ENCODE measurements around the gene TNP1. TPM values are rescaled to one million over a fixed set of nuclear protein-coding genes. Genes with fewer than 3 reads are reported as not detected.

TNP1 gene
- total RNA-seq, 1 donor from 2014 or later, result not detected

- DNase-seq, result no peak
Measured at GRCh38 chr2:216872624-216873023, 12.8 kb upstream of the TNP1 start.

DNA sequence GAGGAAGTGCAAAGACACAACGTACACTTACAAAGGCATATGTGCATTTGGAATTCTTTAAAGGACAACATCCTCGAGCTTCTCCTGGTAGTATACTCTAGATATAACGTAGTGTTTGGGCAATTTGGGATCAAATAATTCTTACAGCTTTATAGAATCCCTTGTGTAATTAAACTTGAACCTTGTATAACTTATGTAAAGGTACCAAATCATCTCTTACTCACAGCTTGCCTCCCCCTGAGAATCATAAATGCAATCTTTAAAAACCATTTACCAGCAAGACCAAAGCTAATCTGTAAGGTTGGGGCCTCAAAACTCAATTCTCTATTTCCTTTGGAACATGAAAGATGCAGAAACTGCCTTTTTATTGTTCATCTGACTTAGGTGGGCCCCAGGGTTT lies 12.2 kb upstream of the TNP1 start:
- DNase-seq, result no peak

GRCh38 chr2:216871333-216871934 lies 11.6 kb upstream of the TNP1 start:
- DNase-seq, result no peak

GRCh38 chr2:216870508-216871332 lies 10.9 kb upstream of the TNP1 start:
- no peak for DNase-seq

GRCh38 chr2:216866515-216867095 lies 6.7 kb upstream of the TNP1 start:
- DNase-seq, result no peak

- DNase-seq, result no peak
Measured at GRCh38 chr2:216865658-216866057, 5.8 kb upstream of the TNP1 start.

GRCh38 chr2:216863946-216864345 lies 4.1 kb upstream of the TNP1 start:
- DNase-seq, result no peak

GRCh38 chr2:216862628-216863398 lies 2.9 kb upstream of the TNP1 start:
- no peak for DNase-seq

DNA sequence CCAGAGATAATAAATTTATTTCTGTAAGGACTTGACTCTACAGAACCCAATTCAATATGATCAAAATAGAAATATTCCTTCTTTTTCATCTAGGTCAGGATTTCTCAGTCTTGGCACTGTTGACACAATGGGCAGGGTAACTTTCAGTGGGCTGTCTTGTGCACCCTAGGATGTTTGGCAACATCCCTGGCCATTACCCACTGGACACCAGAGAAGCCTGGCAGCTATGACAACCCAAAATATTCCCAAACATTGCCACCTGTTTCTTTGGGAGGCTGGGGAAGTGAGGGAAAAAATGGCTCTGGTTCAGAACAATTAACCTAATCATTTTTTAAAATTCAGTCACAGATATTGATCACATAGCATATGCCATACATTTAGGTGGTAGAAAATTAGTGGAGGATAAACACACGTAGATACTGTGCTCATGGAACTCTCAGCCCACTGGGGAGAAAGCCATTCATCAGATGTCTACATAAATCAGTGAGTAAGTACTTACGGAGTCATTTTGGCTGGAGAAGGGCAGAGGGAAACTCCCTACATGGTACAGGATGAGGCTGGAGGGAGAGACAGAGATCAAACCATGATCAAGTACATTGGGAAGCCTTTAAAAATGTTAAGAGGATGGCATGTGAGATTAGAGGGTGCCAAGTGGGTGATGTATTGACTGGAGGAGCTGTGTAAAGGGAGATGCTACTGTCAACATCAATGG lies 718 bp upstream of the TNP1 start:
- DNase-seq, result no peak

DNA sequence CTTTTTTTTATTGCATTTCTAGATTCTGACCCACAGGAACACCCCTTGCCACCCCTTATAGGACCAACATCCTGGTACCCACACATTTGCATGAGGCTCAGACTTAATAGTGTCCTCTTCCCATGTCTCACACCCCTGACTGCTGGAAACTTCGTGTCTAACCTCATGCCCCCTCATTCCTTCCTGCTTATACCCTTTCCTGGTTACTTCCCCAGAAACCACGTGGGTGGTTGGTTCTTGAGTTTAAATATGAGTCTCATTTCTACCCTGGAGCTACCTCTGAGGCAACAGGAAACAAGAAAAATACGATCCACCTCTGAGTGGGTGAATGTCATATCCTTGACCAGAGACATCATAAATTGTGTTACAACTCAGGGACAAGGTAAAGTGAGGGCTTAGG lies 1.6 kb downstream of the TNP1 start:
- DNase-seq, result no peak

DNA sequence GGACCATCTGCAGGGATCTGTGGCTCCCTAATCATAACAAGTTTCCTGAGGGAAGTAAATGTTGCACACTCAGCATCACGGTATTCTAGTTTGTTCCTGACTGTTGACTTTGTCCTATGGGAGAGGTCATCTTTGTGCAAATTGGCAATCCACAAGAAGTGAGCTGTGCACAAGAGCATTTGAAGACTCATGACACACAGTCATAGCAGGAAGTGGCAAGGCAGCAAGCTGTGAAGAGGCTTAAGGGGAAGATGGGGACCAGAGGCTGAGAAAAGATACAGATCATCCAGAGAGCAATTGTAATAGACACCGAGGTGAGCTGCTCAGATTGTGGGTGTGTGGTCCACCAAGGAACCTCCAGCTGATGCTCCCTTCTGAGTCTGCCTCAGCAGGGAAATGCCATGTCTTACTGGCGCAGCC lies 2.7 kb downstream of the TNP1 start:
- no peak for DNase-seq

DNA sequence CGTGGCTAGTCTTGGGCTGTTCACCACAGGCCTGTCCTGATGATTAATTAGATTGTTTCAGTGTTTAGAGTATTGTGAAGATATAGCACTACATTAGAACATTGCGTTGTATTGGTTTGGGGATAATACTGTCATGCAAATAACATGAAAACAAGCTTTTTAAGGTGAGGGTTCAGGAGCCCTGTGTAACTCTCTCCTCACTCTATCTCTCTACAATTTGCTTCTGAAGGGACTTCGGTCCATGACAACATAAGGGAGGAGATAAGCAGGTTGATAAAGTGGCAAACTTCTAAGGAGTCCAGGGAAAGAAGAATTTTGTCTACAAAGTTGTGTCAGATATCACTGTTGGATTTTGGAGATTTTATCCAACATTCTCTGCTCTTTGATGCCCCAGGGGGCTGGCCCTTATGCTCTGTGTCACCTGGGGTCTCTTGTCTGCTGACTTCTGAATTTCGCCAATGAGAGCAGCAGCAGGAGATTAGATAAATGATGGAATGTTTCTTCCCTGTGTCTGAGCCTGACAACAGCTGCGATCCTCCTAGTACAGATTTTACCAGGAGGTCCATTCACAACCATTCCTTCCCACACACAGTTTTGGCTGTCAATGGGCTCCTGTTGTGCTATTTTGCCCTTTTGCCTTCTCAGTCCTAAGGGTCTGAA lies 3.3 kb downstream of the TNP1 start:
- no peak for DNase-seq

- no peak for DNase-seq
Measured at GRCh38 chr2:216855605-216856004, 4.3 kb downstream of the TNP1 start.

GRCh38 chr2:216855079-216855478 lies 4.8 kb downstream of the TNP1 start:
- no peak for DNase-seq

DNA sequence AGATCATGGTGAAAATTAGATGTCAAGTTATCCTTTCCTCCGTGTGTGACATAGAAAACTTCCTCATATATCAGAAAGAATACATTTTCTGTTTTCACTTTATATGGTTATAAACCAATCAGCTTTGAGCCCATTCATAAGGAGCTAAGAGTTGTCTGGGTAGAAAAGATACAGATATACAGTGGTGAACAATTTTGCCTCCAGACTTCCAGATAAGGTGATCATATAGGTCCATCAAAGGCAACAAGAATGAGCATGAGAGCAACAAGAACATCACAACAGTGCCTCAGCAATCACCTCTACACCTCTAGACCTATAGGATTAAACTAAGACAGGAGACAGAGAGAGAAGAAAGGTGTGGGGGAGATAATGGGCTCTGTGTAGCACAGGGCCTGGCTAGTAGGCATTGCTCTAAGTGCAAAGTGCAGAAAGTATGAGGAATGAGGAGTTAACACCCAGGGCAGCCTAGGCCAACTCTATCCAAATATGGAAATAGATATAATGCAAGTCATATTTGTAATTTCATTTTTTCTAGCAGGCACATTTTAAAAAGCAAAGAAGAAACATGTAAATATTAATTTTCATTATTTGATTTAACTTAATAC lies 8.3 kb downstream of the TNP1 start:
- DNase-seq, result no peak

- DNase-seq, result no peak
Measured at GRCh38 chr2:216850665-216851322, 9.1 kb downstream of the TNP1 start.

- DNase-seq, result no peak
Measured at GRCh38 chr2:216849987-216850386, 9.9 kb downstream of the TNP1 start.

GRCh38 chr2:216845426-216845825 lies 14.4 kb downstream of the TNP1 start:
- DNase-seq, result no peak

DNA sequence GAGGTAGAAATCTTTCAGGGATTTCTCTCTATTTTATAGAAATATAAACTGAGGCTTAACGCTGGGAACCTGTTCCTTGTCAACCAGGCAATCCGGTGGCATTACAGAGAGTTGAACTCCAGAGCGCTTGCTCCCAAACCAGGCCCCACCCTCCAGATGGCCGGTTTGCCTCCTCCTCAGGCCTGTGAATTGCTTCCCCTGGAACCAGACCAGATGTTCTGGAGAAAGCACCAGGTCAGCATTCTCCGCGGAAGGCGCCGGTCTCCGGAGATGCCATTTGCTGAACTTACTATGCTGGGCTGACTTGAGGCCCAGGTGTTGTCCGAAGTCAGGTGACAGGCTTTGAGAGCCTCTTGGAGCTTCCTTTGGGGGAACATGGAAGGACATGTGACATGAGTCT lies 17.2 kb downstream of the TNP1 start:
- no peak for DNase-seq

- no peak for DNase-seq
Measured at GRCh38 chr2:216839688-216840087, 20.2 kb downstream of the TNP1 start.

DNA sequence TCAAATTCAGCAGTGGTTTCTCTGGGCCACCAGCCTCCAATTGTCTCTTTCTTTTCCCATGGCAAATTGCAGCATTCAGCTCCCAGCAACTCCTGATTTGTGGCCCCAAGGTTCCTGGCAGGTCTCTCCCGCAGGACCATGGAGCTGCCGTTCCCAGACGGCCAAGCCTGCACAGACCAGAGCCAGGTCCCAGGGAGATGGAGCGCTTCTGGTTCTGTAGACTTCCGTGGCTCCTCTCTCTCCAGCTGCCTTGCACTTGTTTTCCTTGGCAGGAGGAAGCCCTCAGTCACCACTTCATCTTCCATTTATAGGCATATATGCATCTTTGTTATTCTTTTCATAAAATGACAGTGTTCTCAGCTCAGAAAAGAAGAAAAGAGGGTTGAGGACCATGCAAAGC lies 21.7 kb downstream of the TNP1 start:
- DNase-seq, result no peak
